GM12892 (cell line): Measurements from ENCODE around the gene SOWAHC.
"Not testable (repeated sequence)": the region's sequence is repeated elsewhere in the genome, so short reads cannot be mapped to it uniquely, and the experiment has no call there.

Experiments used
- DNase-seq: peaks from one replicate; pipeline ENCODE4 v3.0.0; 2011; ENCODE audit not compliant: insufficient read length
- FAIRE-seq: peaks from 2 replicates; lab custom pipeline; 2011; peaks lifted over from hg19 to GRCh38; lab: Jason Lieb, UNC
- POLR2A ChIP-seq: IDR thresholded peaks from 2 replicates; pipeline ENCODE4 v1.6.1; 2011; ENCODE audit warnings: low read depth, low read length, control low read depth
- POLR2AphosphoS5 ChIP-seq: IDR thresholded peaks from 2 replicates; pipeline ENCODE4 v1.6.1; 2011; ENCODE audit warnings: low read depth, low read length, control low read depth
- TAF1 ChIP-seq: IDR thresholded peaks from 2 replicates; pipeline ENCODE4 v1.6.1; 2011; ENCODE audit warnings: low read depth, mild to moderate bottlenecking, control low read depth, low read length, borderline replicate concordance

SOWAHC gene

DNA sequence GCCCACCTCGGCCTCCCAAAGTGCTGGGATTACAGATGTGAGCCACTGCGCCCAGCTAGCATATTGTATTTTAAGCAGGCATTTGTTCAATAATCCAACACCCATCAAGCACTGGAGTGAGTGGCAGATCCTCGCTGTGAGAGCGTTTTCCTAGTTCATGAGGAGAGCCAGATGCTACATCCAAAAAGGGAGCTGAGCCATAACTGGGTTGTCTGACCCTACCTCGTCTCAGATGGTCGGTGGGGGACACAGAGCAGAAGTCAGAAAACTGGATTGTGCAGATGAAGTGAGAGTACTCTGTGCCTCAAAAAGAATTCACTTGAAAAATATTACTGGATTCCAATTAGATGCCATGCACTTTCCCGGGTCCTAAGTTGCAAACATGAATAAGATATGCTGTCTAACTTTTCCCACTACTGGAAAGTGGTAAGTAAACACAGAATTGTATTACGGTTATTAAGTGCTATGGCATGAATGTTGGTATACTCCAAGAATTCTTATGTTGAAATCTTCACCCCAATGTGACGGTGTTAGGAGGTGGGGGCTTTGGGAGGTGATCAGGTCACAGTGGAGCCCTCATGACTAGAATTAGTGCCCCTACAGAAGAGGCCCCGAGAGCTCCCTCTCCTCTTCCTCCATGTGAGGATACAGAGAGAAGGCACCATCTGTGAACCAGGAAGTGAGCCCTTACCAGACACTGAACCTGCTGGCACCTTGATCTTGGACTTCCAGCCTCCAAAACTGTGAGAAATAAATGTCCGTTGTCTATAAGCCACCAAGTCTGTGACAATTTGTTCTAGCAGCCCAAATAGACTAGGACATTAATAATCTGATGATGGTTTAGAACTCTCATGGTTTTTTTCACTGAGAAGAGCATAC is 21.5 kb downstream of the SOWAHC start:
- FAIRE-seq, result no peak
- DNase-seq, result no peak
- TF ChIP-seq POLR2AphosphoS5 (no peak), TAF1 (no peak), POLR2A (no peak)

DNA sequence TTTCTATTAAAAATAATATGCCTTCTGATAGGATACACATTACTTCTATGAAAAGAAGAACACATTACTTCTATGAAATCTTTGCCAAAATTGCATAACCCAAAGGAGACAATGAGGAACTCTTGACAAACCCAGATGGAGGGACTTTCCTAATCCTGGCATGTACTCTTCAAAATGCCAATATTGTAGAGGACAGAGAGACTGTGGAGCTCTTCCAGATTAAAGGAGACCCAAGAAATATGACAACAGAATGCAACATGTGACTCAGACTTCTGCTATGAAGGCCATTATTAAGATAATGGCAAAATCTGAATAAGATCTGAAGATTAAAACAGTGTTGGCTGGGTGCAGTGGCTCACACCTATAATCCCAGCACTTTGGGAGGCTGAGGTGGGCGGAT is 22.2 kb downstream of the SOWAHC start:
- DNase-seq (no peak), FAIRE-seq (no peak)
- no peak for TF ChIP-seq TAF1
- TF ChIP-seq POLR2AphosphoS5, result no peak
- TF ChIP-seq POLR2A, result no peak

DNA sequence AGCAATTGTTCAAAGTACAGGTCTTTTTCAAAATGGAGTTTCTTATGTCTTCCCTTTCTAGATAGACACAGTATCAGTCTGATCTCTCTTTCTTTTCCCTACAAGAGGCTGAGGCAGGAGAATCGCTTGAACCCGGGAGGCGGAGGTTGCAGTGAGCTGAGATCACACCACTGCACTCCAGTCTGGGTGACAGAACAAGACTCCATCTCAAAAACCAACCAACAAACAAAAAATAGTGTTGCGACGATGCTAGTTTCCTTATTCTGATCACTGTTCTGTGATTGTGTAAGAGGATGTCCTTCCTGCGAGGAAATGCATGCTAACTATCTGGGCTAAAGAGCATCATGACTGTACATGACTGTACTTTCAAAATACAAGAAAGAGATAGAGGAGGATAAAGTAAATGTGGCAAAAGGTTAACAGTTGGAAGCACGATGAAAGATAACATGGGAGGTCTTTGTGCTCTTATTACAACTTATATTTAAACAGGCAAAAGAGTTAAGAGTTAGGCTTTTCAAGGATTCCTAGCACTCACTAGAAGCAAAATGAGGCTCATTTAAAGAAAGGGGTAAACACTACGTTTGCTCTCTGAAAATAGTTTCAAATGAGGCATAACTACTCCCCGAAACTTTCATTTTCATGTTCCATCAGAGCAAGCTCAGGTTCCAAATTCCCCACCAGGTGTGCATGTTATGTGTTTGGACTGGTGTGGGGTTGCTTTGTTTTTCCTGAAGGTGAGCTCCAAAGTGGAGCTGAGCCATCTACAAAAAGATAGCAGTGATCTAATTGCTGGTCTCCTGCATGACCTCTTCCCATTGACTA is 23.8 kb downstream of the SOWAHC start:
- no peak for TF ChIP-seq POLR2A
- no peak for TF ChIP-seq POLR2AphosphoS5
- no peak for TF ChIP-seq TAF1
- DNase-seq (no peak), FAIRE-seq (peak; percentile 84)

DNA sequence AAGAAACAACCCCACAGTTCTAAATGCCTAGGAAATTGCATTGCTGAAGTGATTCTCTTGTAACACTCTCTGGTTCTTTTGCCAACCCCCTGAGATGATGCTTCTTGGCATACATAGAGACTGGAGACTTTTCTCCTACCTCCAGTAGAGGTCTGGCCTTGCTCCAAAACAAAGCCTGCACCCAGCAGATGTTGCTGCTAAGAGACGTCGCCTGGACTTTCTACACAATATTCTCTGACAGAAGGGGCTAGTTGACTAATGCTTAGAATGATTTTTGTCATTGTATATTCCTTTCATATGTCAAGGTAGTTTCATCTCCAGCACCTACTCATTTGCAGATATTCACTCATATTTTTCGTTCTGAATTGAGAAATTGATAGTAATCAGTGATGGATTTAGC is 24.6 kb downstream of the SOWAHC start:
- no peak for TF ChIP-seq POLR2AphosphoS5
- no peak for TF ChIP-seq TAF1
- no peak for TF ChIP-seq POLR2A
- no peak for DNase-seq
- no peak for FAIRE-seq

DNA sequence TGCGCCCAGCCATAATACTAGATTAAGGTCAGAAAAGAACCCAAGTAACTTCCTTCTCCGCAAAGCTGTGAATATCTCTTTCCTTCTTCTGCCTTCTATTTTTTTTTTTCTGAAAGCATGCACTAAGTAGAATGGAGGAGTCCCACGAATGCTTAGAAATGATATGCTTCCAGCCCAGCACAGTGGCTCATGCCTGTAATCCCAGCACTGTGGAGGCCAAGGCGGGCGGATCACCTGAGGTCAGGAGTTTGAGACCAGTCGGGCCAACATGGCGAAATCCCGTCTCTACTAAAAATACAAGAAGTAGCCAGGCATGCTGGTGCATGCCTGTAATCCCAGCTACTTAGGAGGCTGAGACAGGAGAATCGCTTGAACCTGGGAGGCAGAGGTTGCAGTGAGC is 25.8 kb downstream of the SOWAHC start:
- FAIRE-seq, DNase-seq: not testable (repeated sequence)

DNA sequence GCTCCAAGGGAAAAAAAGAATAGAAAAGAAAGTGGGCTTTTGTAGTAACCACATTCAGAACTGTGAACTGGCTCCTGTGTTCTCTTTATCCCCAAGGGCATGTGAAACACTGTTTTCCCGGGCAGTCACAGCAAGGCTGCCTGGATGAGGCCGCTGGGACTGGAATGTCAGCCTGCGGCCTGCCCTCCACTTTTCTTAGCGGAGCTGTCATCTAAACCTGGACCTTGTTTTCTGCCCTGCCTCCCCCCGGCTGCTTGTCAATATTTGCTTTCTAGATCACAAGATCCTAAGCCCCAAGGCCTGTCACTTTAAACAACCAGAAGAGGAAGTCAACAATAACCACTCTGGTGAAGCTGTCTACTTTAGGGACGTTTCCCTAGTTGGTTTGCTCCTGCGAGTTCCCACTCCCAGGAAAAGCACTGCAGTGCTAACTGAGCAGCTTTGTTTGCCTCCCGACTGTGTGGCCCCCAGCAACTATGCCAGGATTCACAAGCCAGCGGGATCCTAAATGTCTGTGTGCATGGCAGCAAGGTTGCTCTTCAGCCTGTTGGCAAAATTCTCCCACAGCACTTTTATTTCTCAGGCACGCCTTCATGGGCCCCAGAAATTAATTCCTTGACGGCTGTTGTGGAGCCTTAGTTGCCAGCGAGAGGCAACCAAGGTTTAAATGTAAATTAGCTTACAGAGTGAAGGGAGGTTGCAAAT is 30.6 kb downstream of the SOWAHC start:
- no peak for TF ChIP-seq POLR2A
- TF ChIP-seq POLR2AphosphoS5, result no peak
- FAIRE-seq, result no peak
- no peak for DNase-seq

DNA sequence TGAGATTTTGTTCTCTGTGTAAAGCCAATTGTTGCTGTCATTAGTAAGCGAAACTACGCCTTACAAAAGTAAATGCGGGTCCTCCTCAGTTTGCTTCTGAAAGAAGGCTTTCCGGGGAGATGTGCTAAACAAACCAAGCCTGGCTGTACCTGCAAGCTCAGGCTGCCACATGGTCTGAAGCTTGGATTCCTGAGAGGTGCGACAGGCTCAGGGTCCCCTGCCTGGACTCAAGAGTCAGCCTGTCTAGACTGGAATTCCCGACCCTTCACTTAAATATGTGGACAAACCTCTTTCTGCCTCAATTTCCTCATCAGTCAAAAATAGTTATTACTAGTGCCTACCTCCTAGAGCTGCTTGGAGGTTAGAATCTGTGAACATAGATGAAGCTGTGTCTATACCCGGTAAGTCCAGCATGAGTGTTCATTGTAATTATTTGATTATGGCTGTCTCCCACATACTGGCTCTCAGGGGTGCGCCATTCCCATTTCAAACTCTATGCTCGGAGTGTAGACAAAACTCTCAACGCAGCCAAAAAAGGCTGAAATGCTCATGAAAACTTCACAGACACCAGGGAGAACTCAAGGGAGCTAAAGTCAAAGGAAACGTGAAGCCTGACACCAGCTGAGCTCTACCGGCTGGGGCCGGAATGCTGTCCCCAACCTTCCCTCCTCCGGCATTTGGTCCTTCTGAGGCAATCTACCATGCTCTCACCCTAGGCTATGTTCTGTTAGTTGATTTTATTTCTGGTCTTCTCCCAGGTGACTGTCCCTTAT is 31.4 kb downstream of the SOWAHC start:
- DNase-seq (no peak), FAIRE-seq (no peak)
- TF ChIP-seq TAF1 (no peak), POLR2AphosphoS5 (no peak), POLR2A (no peak)

DNA sequence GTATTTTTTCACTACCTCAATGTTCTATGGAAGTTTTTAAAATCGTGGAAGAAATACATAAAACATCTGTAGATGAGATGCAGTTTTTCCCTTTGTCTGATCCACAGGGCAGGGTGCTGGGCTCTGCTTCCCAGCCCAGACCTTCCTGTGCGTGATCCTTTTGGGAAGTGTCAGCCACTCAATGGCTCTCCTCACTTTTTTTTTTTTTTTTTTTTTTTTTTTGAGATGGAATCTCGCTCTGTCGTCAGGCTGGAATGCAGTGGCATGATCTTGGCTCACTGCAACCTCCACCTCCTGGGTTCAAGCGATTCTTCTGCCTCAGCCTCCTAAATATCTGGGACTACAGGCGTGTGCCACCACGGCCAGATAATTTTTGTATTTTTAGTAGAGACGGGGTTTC is 32.8 kb downstream of the SOWAHC start:
- no peak for DNase-seq
- no peak for FAIRE-seq

DNA sequence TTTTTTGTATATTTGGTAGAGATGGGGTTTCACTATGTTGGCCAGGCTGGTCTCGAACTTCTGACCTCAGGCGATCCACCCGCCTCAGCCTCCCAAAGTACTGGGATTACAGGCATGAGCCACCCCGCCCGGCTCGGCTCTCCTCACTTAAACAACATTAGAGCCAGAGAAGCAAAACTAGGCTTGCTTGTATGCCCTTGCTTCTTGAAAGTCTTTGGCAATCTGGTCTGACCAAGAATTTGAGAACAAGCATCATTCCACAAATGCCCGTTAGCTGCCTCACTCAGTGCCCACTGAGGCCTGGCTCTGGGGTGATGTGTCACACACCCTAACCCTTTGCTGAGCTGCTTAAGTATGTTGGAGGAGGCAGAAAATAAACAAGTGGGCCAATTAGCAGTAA is 33.5 kb downstream of the SOWAHC start:
- DNase-seq (no peak), FAIRE-seq (no peak)
- TF ChIP-seq POLR2A (no peak), POLR2AphosphoS5 (no peak), TAF1 (no peak)

More for the DNA sequence above, 32.8 kb downstream of the SOWAHC start:
- TF ChIP-seq POLR2AphosphoS5 (no peak), POLR2A (no peak), TAF1 (no peak)

DNA sequence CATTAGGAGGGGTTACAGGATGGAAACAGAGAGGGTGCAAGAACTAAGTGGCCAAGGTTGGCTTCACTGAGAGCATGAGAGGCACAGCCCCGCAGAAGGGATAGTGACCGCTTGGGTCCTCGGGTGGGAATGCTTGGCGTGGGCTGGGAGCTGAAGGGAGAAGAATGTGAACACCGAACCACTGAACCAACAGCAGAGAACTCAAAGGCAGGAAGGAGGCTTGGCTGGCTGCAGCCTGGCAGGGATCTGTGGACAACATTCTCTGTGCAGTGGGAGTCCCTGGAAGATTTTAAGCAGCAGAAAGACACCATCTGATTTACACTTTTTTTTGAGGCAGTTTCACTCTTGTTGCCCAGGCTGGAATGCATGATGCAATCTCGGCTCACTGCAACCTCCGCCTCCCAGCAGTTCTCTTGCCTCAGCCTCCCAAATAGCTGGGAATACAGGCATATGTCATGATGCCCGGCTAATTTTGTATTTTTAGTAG is 33.9 kb downstream of the SOWAHC start:
- FAIRE-seq, result no peak

More for the DNA sequence above, 33.9 kb downstream of the SOWAHC start:
- TF ChIP-seq POLR2AphosphoS5 (no peak), POLR2A (no peak), TAF1 (no peak)
- no peak for DNase-seq
